Myometrial cell (primary cell): ENCODE results near the gene PRAMEF5. TPM values are rescaled to one million over a fixed set of nuclear protein-coding genes. Genes with fewer than 3 reads are reported as not detected.

Experiments used
- total RNA-seq: library from RNA; depleted of rRNA; stranded (reverse); fragments of >200 nt; gene quantifications from 2 replicates; pipeline ENCODE4 v1.2.3, GENCODE V29; 2015

Gene PRAMEF5
- total RNA-seq, result not detected in 2 replicates

DNA sequence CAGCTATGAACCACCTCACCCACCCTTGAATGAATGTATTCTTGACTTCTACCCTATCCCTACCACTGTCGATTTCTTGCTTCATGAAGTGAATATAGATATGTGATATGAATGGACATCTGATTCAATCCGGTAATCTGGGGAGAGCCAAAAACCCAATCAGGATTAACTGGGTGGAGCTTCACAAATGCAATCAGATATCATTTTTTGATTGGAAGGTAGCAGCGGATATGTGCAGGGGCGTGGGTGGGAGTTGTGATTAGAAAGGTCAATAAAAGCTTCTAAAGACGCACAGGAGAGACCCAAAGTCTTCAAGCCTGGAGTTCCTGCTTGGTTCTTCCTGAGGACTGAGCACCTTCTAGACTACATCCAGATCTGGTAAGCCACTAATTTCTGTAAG, at the start of gene PRAMEF5:
Gene PRAMEF5 (plus strand): TSS at position 301 of the 400 bp plus-strand sequence. CDS start 5,071 bp downstream, outside the sequence.

DNA sequence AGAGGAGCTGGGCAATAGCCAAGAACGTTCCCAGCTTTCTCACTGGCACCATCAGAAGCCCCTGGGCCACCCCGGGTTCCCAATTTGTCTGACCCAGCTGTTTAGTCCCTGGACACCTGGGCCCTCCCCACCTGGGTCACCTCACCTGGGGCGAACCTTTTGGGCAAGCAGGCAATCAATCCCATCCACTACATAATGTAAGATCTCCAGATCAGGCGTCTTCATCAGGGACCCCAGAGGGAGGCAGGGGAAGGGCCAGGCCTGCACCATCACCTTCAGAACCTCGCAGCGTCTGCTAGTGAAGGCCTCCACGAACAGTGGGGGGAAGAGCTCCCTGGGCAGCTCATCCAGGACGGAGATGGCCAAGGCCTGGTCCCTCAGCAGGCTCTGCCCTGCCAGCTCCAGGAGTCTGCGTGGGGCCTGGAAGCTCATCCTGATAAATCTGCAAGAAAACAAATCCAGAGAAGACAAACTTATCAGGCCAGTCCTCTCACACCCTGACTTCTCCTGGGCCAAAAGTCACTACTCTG, 28.3 kb upstream of the PRAMEF5 start, which contains the start of gene PRAMEF18:
Gene PRAMEF18 (minus strand): TSS at position 480 of the 530 bp plus-strand sequence. CDS start 48 bp downstream, at position 432.

DNA sequence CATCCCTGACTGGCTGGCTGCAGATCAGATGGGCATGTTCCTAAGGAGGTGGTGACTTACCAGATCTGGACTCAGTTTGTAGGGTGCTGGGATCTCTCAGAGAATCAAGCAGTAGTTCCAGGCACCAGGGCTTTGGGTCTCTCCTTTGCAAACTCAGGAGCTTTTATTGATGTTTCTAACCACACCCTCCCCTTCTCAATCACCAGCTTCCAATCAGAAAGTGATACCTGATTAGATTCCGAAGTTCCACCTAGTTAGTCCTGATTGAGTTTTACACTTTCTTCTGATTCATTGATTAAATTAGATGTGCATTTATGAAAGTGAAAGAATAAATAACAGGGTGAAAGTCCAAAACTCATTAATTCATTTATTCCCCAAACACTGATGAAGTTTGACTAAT, 31.0 kb downstream of the PRAMEF5 start, which contains the start of gene PRAMEF8:
Gene PRAMEF8 (minus strand): TSS at position 101 of the 400 bp plus-strand sequence. CDS start 1,046 bp downstream, outside the sequence.

DNA sequence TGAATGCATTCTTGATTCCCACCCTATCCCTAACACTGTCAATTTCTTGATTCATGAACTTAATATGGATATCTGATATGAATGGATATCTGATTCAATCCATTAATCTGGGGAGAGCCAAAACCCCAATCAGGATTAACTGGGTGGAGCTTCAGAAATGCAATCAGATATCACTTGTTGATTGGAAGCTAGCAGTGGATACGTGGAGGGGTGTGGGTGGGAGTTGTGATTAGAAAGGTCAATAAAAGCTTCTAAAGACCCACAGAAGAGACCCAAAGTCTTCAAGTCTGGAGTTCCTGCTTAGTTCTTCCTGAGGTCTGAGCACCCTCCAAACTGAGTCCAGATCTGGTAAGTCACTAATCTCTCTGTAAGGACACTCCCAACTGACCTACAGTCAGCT, 49.2 kb downstream of the PRAMEF5 start, which contains the start of gene PRAMEF33:
Gene PRAMEF33 (plus strand): TSS at position 301 of the 400 bp plus-strand sequence. CDS start 2,416 bp downstream, outside the sequence.

Other genes starting within 250 kb of the PRAMEF5 start
- gene PRAMEF27, start 197.6 kb upstream of the PRAMEF5 start, total RNA-seq, result not detected in 2 replicates
- gene HNRNPCL3, start 193.4 kb upstream of the PRAMEF5 start, total RNA-seq, result not detected in 2 replicates
- gene PRAMEF25, start 183.4 kb upstream of the PRAMEF5 start, total RNA-seq, result not detected in 2 replicates
- gene HNRNPCL2, start 137.3 kb upstream of the PRAMEF5 start, total RNA-seq, result not detected in 2 replicates
- not detected in 2 replicates for gene PRAMEF26, start 98.2 kb upstream of the PRAMEF5 start, total RNA-seq
- gene HNRNPCL4, start 88.6 kb upstream of the PRAMEF5 start, total RNA-seq, result not detected in 2 replicates
- gene PRAMEF9, start 82.3 kb upstream of the PRAMEF5 start, total RNA-seq, result not detected in 2 replicates
- gene PRAMEF13, start 52.8 kb upstream of the PRAMEF5 start, total RNA-seq, result not detected in 2 replicates
- gene PRAMEF18, start 28.0 kb upstream of the PRAMEF5 start, total RNA-seq, result not detected in 2 replicates
- gene PRAMEF8, start 30.9 kb downstream of the PRAMEF5 start, total RNA-seq, result not detected in 2 replicates
- not detected in 2 replicates for gene PRAMEF33, start 49.3 kb downstream of the PRAMEF5 start, total RNA-seq
- not detected in 2 replicates for gene PRAMEF15, start 61.4 kb downstream of the PRAMEF5 start, total RNA-seq
- gene PRAMEF14, start 92.9 kb downstream of the PRAMEF5 start, total RNA-seq, result not detected in 2 replicates
- gene PRAMEF19, start 117.7 kb downstream of the PRAMEF5 start, total RNA-seq, result not detected in 2 replicates
- gene PRAMEF17, start 135.4 kb downstream of the PRAMEF5 start, total RNA-seq, result not detected in 2 replicates
- gene PRAMEF20, start 156.3 kb downstream of the PRAMEF5 start, total RNA-seq, result not detected in 2 replicates